ENCODE data around the gene PARN.

- TF ChIP-seq FOSL1 (IDR thresholded peaks at IDR 0.05; ENCODE audit: insufficient read depth, low read depth, low read length) = no peak
- TF ChIP-seq, protein P1, sequence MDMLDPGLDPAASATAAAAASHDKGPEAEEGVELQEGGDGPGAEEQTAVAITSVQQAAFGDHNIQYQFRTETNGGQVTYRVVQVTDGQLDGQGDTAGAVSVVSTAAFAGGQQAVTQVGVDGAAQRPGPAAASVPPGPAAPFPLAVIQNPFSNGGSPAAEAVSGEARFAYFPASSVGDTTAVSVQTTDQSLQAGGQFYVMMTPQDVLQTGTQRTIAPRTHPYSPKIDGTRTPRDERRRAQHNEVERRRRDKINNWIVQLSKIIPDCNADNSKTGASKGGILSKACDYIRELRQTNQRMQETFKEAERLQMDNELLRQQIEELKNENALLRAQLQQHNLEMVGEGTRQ (IDR thresholded peaks at IDR 0.05; ENCODE audit: low read length) = no peak
These were observed 134.6 kb downstream of the PARN start for GRCh38 chr16:14495213-14496046.
